HepG2 (cell line): ENCODE data around the gene DUSP7. TPM values are rescaled to one million over a fixed set of nuclear protein-coding genes. Genes with fewer than 3 reads are reported as not detected.

Experiments
- ARID2 ChIP-seq: sonication (generic); formaldehyde crosslinking; IDR thresholded peaks from 2 replicates; pipeline ENCODE4 v1.8.1; 2022; ENCODE audit warnings: mild to moderate bottlenecking, missing genetic modification reagents, borderline replicate concordance
- ERF ChIP-seq: IDR thresholded peaks from 2 replicates; pipeline ENCODE4 v1.6.1; 2018; ENCODE audit warnings: missing biosample characterization, missing genetic modification reagents
- FOSL1 ChIP-seq: sonication (generic); formaldehyde crosslinking; IDR thresholded peaks from 2 replicates; pipeline ENCODE4 v1.9.0; 2021; ENCODE audit warnings: missing genetic modification reagents, borderline replicate concordance
- HES4 ChIP-seq: sonication (generic); formaldehyde crosslinking; IDR thresholded peaks from 2 replicates; pipeline ENCODE4 v1.9.0; 2021; ENCODE audit warnings: mild to moderate bottlenecking, missing genetic modification reagents, borderline replicate concordance
- KLF11 ChIP-seq: IDR thresholded peaks from 2 replicates; pipeline ENCODE4 v1.6.1; 2016; ENCODE audit warnings: missing compliant biosample characterization
- NFAT5 ChIP-seq: sonication (generic); formaldehyde crosslinking; IDR thresholded peaks from 2 replicates; pipeline ENCODE4 v1.4.0; 2020; ENCODE audit warnings: missing genetic modification reagents
- PCBP1 ChIP-seq: fragments of 200-400 bp; formaldehyde crosslinking; IDR thresholded peaks from 2 replicates; pipeline ENCODE4 v1.6.1; 2017; ENCODE audit warnings: mild to moderate bottlenecking, low read depth, low read length, borderline replicate concordance
- SP1 ChIP-seq, 2 experiments: fragments of 450-650 bp in 1 of 2; sonication (generic) in 1 of 2; formaldehyde crosslinking in 1 of 2; IDR thresholded peaks; 2 replicates each; pipeline versions ENCODE4 v1.4.0 to v1.6.1; 2016 to 2020; ENCODE audit warnings: missing genetic modification reagents in 1 of 2
- SP2 ChIP-seq: sonication (generic); formaldehyde crosslinking; IDR thresholded peaks from 2 replicates; pipeline ENCODE4 v1.5.1; 2020; ENCODE audit warnings: mild to moderate bottlenecking, missing genetic modification reagents
- THAP8 ChIP-seq: sonication (generic); formaldehyde crosslinking; IDR thresholded peaks from 2 replicates; pipeline ENCODE4 v1.5.1; 2020; ENCODE audit warnings: missing genetic modification reagents, mild to moderate bottlenecking, borderline replicate concordance
- THAP9 ChIP-seq: sonication (generic); formaldehyde crosslinking; IDR thresholded peaks from 2 replicates; pipeline ENCODE4; 2020; ENCODE audit warnings: missing genetic modification reagents, mild to moderate bottlenecking, borderline replicate concordance
- TOE1 ChIP-seq: sonication (generic); formaldehyde crosslinking; IDR thresholded peaks from 2 replicates; pipeline ENCODE4 v1.4.0; 2020; ENCODE audit warnings: mild to moderate bottlenecking, missing genetic modification reagents
- ZBTB38 ChIP-seq: sonication (generic); formaldehyde crosslinking; IDR thresholded peaks from 2 replicates; pipeline ENCODE4 v1.5.1; 2020; ENCODE audit warnings: mild to moderate bottlenecking, missing genetic modification reagents
- ZC3H4 ChIP-seq: sonication (generic); formaldehyde crosslinking; IDR thresholded peaks from 2 replicates; pipeline ENCODE4 v1.4.0; 2020; ENCODE audit warnings: missing genetic modification reagents, borderline replicate concordance
- ZNF232 ChIP-seq: sonication (generic); formaldehyde crosslinking; IDR thresholded peaks from 2 replicates; pipeline ENCODE4 v1.4.0; 2020; ENCODE audit warnings: missing genetic modification reagents, borderline replicate concordance
- ZNF569 ChIP-seq: sonication (generic); formaldehyde crosslinking; IDR thresholded peaks from 2 replicates; pipeline ENCODE4 v1.5.0; 2020; ENCODE audit warnings: mild to moderate bottlenecking, missing genetic modification reagents, moderate library complexity, borderline replicate concordance
- ZNF724P ChIP-seq: sonication (generic); formaldehyde crosslinking; IDR thresholded peaks from 2 replicates; pipeline ENCODE4 v1.8.0; 2022; ENCODE audit warnings: missing genetic modification reagents, borderline replicate concordance
- ZNF781 ChIP-seq: sonication (generic); formaldehyde crosslinking; IDR thresholded peaks from 2 replicates; pipeline ENCODE4 v1.5.1; 2020; ENCODE audit warnings: borderline replicate concordance, mild to moderate bottlenecking, missing genetic modification reagents; ENCODE audit errors: not compliant biosample characterization
- ZNF782 ChIP-seq: sonication (generic); formaldehyde crosslinking; IDR thresholded peaks from 2 replicates; pipeline ENCODE4 v1.4.0; 2020; ENCODE audit warnings: missing genetic modification reagents, mild to moderate bottlenecking, borderline replicate concordance
- ZSCAN22 ChIP-seq: sonication (generic); formaldehyde crosslinking; IDR thresholded peaks from 2 replicates; pipeline ENCODE4 v1.4.0; 2020; ENCODE audit warnings: mild to moderate bottlenecking, missing genetic modification reagents
- polyA plus RNA-seq, 8 experiments: library from polyadenylated mRNA; depleted of rRNA in 3 of 8; stranded (reverse) in 7 of 8; unstranded in 1 of 8; fragments of >200 nt; fragmentation: Illumina TruSeq in 4 of 8; extraction: Trizol in 4 of 8; gene quantifications; 2 replicates each; pipeline versions ENCODE4 v1.2.1 to v1.2.3, GENCODE V29; 2011 to 2016; ENCODE audit warnings: low read depth in 4 of 8, missing spikeins in 1 of 8, mixed read lengths in 1 of 8; ENCODE audit not compliant: insufficient read depth in 1 of 8
- total RNA-seq, 5 experiments: library from RNA; depleted of rRNA; stranded (reverse); fragments of >200 nt; fragmentation: Illumina TruSeq; extraction: Trizol; gene quantifications; 2 replicates each; pipeline ENCODE4 v1.2.3, GENCODE V29; 2016; ENCODE audit warnings: low read depth in 1 of 5

The DUSP7 gene
- total and polyA plus RNA-seq, 2 of the 13 experiments (the other 11 are each of a cell fraction or from before 2014, with no cell fraction given), result 6.6 to 8.8 TPM

- TF ChIP-seq ZNF782 (CRISPR knock-in tag) (peak; percentile 86), ZNF781 (peak; percentile 88), ZC3H4 (peak; percentile 63; the same call in 1 of the 2 replicates), THAP8 (CRISPR knock-in tag) (peak; percentile 76; the same call in 1 of the 2 replicates), HES4 (peak; percentile 97), NFAT5 (CRISPR knock-in tag) (peak; percentile 95), ZBTB38 (CRISPR knock-in tag) (peak; percentile 86), ZNF232 (CRISPR knock-in tag) (peak; percentile 84; the same call in 1 of the 2 replicates), ZSCAN22 (CRISPR knock-in tag) (no peak), ERF (CRISPR knock-in tag) (peak; percentile 59; the same call in 1 of the 2 replicates), ARID2 (CRISPR knock-in tag) (0 out of 2 replicates have a peak, but pooled peaks have one; percentile 48), ZNF569 (CRISPR knock-in tag) (no peak), SP1 (IDR thresholded peaks at IDR 0.05) (no peak), SP1 (CRISPR knock-in tag; IDR thresholded peaks at IDR 0.05) (no peak), PCBP1 (no peak), SP2 (CRISPR knock-in tag) (peak; percentile 59), FOSL1 (CRISPR knock-in tag) (0 out of 2 replicates have a peak, but pooled peaks have one; percentile 38), TOE1 (no peak), KLF11 (CRISPR knock-in tag) (no peak), THAP9 (CRISPR knock-in tag) (0 out of 2 replicates have a peak, but pooled peaks have one; percentile 44), ZNF724P (CRISPR knock-in tag) (peak; percentile 92)
Measured at GRCh38 chr3:52055537-52056351, 627 bp downstream of the DUSP7 start (continued).
